Nephron progenitor cell (in vitro differentiated cells): ENCODE data around the gene VWA8.

Experiments used
- DNase-seq: peaks from one replicate; pipeline ENCODE4 v3.0.0; 2021
- H3K27ac Mint-ChIP-seq: 2 replicates; pipeline ENCODE4 v1.8.0; 2021; ENCODE audit warnings: mild to moderate bottlenecking, moderate library complexity, mixed read lengths
- H3K27me3 Mint-ChIP-seq: 2 replicates; pipeline ENCODE4 v1.8.0; 2021; ENCODE audit warnings: mild to moderate bottlenecking, low read depth, mixed read lengths; ENCODE audit not compliant: poor library complexity
- H3K36me3 Mint-ChIP-seq: 2 replicates; pipeline ENCODE4 v1.8.0; 2021; ENCODE audit warnings: low read depth, mixed read lengths
- H3K4me1 Mint-ChIP-seq: 2 replicates; pipeline ENCODE4 v1.8.0; 2021; ENCODE audit warnings: mixed read lengths
- H3K4me3 Mint-ChIP-seq: 2 replicates; pipeline ENCODE4 v1.8.0; 2021; ENCODE audit warnings: mild to moderate bottlenecking, moderate library complexity, mixed read lengths
- H3K9me3 Mint-ChIP-seq: 2 replicates; pipeline ENCODE4 v1.8.0; 2021; ENCODE audit warnings: mild to moderate bottlenecking, moderate library complexity, mixed read lengths
- TF ChIP-seq, protein P1 (sequence below): fragments of 200-600 bp; sonication (generic); IDR thresholded peaks from 2 replicates; pipeline ENCODE4 v1.5.0; 2021; ENCODE audit warnings: antibody characterized with exemption

The VWA8 gene

DNA sequence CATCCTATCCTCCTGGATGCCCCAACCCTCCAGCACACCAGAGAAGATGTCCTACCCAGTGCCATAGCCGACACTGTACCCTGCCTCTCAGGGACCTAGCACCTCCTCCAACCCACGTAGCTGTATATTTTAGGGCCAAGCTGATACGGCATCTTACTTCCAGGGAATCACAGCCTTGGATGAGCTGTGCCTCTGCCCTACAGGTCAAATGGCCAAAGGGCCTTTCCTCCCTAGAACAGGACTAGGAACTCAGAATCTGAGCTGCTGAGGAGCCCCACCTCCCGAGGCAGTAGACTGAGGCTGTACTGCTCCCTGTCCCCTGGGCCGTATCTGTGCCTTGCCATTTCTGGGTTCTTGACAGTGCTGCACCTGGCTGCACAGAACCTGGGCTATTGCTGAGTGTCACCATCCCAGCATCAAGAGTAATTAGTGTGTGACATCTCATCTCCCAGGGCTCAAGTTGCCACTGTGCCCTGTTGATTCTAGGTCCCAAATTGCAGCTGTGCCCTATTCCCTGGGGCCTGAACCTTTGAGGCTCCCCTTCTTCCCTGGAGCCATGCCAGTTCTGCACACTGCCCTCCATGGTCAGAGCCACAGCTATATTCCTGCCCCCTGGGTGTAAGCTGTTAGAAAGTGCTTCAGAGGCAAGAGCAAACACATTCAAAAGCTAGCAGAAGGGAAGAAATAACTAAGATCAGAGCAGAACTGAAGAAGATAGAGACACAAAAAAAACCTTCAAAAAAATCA is 41.0 kb downstream of the VWA8 start:
- Mint-ChIP-seq H3K27ac (no peak overlapping the region), H3K9me3 (peaks cover 35% of the 10 kb centered on the region), H3K27me3 (no peaks in the 10 kb centered on the region), H3K4me3 (no peak overlapping the region), H3K36me3 (peaks cover 47% of the 10 kb centered on the region), H3K4me1 (peaks cover 15% of the 10 kb centered on the region)
- TF ChIP-seq, protein P1, sequence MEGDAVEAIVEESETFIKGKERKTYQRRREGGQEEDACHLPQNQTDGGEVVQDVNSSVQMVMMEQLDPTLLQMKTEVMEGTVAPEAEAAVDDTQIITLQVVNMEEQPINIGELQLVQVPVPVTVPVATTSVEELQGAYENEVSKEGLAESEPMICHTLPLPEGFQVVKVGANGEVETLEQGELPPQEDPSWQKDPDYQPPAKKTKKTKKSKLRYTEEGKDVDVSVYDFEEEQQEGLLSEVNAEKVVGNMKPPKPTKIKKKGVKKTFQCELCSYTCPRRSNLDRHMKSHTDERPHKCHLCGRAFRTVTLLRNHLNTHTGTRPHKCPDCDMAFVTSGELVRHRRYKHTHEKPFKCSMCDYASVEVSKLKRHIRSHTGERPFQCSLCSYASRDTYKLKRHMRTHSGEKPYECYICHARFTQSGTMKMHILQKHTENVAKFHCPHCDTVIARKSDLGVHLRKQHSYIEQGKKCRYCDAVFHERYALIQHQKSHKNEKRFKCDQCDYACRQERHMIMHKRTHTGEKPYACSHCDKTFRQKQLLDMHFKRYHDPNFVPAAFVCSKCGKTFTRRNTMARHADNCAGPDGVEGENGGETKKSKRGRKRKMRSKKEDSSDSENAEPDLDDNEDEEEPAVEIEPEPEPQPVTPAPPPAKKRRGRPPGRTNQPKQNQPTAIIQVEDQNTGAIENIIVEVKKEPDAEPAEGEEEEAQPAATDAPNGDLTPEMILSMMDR = no peak
- DNase-seq = no peak

DNA sequence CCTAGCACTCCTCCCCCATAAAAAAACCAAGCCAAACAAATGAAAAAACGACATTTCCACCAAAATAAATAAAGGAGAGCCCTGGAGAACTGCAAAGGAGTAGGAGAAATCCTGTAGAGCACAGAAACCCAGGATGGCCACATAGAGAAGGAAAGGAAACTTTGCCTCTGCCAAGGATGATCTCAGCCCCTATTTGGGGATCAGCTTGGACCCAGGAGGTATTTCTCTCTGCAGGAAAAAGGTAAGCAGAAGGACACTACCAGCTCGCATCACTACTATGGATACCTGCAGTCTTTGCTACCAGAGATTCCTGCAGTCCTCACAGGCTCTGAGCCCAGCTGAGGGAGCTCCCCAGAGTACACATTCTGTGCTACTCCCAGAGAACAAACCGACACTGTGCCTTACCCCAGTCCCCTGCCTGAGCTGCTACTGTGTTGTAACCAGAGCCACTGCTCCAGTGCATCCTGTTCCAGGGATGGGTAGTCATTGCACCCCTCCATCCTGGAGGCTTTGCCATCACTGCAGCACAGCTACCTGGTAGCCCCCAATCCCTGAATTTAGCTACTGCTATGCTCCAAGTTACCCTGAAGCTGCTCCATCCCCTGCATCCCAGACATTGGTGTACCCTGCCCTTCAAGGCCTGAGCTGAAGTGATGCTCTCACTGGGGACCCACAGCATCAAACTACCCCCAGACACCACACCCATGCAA is 41.7 kb downstream of the VWA8 start:
- H3K27me3 Mint-ChIP-seq = no peaks in the 10 kb centered on the region
- peaks cover 15% of the 10 kb centered on the region for H3K4me1 Mint-ChIP-seq
- H3K36me3 Mint-ChIP-seq = peaks cover 39% of the 10 kb centered on the region
- DNase-seq = no peak
- no peak overlapping the region for H3K4me3 Mint-ChIP-seq
- no peak overlapping the region for H3K27ac Mint-ChIP-seq
- TF ChIP-seq, protein P1 = no peak
- peaks cover 29% of the 10 kb centered on the region for H3K9me3 Mint-ChIP-seq

DNA sequence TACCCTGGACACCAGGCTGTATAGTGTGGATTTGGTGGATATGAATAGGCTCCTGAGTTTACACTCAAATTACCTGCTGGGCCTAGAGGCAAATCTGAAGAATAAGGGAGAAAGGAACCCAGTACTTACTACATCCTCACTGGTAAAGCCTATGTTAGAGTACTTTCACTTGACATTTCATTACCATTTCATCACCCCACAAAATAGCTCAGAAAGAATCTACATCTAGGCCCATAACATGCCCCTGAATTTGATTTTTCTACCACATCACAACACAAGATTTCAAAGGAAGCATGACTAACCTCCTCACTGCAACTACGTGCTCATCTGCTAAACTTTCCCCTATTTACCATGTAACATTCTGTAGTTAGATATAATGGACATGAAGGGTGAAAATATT is 43.3 kb downstream of the VWA8 start:
- Mint-ChIP-seq H3K36me3 (peaks cover 25% of the 10 kb centered on the region), H3K27me3 (no peaks in the 10 kb centered on the region), H3K9me3 (peaks cover 14% of the 10 kb centered on the region), H3K27ac (no peak overlapping the region), H3K4me3 (no peak overlapping the region), H3K4me1 (peaks cover 15% of the 10 kb centered on the region)
- DNase-seq = no peak
- TF ChIP-seq, protein P1 = no peak

DNA sequence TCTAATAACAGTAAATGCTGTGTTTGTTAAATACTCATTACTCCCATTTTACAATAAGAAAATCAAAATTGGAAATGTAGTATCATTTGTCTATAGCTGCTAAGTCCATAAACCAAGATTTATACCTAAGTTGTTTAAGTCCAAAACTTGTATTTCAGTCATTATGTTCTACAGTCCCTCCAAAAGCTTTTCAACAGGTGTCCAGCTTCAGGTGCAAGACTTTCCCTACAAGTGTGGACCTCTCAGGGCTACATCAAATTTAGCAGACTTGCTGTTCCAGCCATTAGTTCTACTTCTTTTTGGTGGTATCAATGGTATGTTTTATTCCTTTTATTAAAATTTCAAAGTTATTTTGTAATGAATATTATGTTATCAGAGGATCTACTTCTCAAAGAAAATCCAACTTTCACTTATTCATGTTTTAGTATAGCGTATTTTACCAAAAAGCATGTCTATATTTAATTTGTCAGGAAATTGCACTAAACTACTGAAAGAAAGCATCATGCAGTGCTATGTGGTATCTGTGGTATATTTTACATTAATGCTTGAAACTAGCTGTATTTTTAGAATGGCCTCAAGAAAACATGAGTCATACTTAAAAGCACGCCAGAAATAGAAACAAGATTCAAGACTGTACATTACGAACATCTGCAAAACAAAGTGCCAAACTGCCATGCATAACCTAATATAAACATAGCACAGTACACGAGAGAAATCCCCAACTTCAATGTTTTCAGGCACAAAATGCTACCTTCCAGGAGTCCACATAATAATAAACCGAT is 44.5 kb downstream of the VWA8 start:
- H3K36me3 Mint-ChIP-seq = peaks cover 13% of the 10 kb centered on the region
- H3K27me3 Mint-ChIP-seq = no peaks in the 10 kb centered on the region
- H3K4me1 Mint-ChIP-seq = peaks cover 15% of the 10 kb centered on the region
- no peak for DNase-seq
- no peak overlapping the region for H3K27ac Mint-ChIP-seq
- TF ChIP-seq, protein P1 = no peak
- no peak overlapping the region for H3K4me3 Mint-ChIP-seq
- H3K9me3 Mint-ChIP-seq = peaks cover 2% of the 10 kb centered on the region

DNA sequence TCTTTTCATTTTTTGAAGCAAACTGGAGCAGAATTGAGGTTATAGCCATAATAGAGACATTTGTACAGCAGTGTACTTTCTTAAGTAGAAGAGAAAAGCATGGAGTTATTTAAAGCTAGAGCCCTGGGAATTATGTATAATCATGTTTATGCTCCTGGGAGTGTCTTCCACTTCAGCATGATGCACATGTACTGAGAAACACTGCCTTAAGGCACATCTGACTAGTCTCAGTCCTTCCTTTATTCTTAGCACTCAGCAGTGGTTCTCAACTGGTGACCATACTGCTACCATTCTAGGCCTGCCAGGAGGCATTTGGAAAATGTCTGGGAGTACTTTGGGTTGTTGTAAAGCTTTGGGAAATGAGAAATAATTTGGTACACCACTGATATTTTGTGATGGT is 45.8 kb downstream of the VWA8 start:
- Mint-ChIP-seq H3K27ac (no peak overlapping the region), H3K4me3 (no peak overlapping the region), H3K27me3 (no peaks in the 10 kb centered on the region), H3K4me1 (peaks cover 9% of the 10 kb centered on the region), H3K9me3 (no peaks in the 10 kb centered on the region), H3K36me3 (peaks cover under 1% of the 10 kb centered on the region)
- no peak for DNase-seq
- TF ChIP-seq, protein P1 = no peak
